Endothelial cell (in vitro differentiated cells): Measurements from ENCODE around the gene HOXB8. TPM values are rescaled to one million over a fixed set of nuclear protein-coding genes. Genes with fewer than 3 reads are reported as not detected.

Experiments used
- DNase-seq: peaks from one replicate; pipeline ENCODE4 v3.0.0; 2021; ENCODE audit warnings: low spot score
- H3K27ac Mint-ChIP-seq: one replicate; pipeline ENCODE4 v1.8.0; 2021; ENCODE audit warnings: mixed read lengths, inconsistent platforms; ENCODE audit not compliant: unreplicated experiment
- H3K27me3 Mint-ChIP-seq: one replicate; pipeline ENCODE4 v1.8.0; 2021; ENCODE audit warnings: mild to moderate bottlenecking, moderate library complexity, mixed read lengths, inconsistent platforms; ENCODE audit not compliant: unreplicated experiment
- H3K36me3 Mint-ChIP-seq: one replicate; pipeline ENCODE4 v1.8.0; 2021; ENCODE audit warnings: mild to moderate bottlenecking, low read depth, mixed read lengths, inconsistent platforms; ENCODE audit not compliant: unreplicated experiment
- H3K4me1 Mint-ChIP-seq: one replicate; pipeline ENCODE4 v1.8.0; 2021; ENCODE audit warnings: mild to moderate bottlenecking, mixed read lengths, inconsistent platforms; ENCODE audit not compliant: unreplicated experiment
- H3K4me3 Mint-ChIP-seq: one replicate; pipeline ENCODE4 v1.8.0; 2021; ENCODE audit warnings: mild to moderate bottlenecking, mixed read lengths, inconsistent platforms; ENCODE audit not compliant: unreplicated experiment
- H3K9me3 Mint-ChIP-seq: one replicate; pipeline ENCODE4 v1.8.0; 2021; ENCODE audit warnings: mixed read lengths, inconsistent platforms; ENCODE audit not compliant: unreplicated experiment
- total RNA-seq: library from RNA; stranded (reverse); fragmentation: NEBNext Ultra II Directional; extraction: Animal tissue kit (Norgen Biotek cat#: 25700); gene quantifications from one replicate; pipeline ENCODE4 v1.2.1, GENCODE V29; 2021; ENCODE audit not compliant: unreplicated experiment
- TF ChIP-seq, protein P1 (sequence below): fragments of 200-600 bp; sonication (generic); IDR thresholded peaks from one replicate; pipeline ENCODE4 v1.5.0; 2021; ENCODE audit warnings: antibody characterized with exemption; ENCODE audit not compliant: unreplicated experiment

The HOXB8 gene
- total RNA-seq, 1 donor from 2014 or later, result 0.15 TPM

GRCh38 chr17:48609033-48609432 lies 6.1 kb downstream of the HOXB8 start:
- Mint-ChIP-seq H3K9me3 (no peaks in the 10 kb centered on the region), H3K27me3 (peaks cover 46% of the 10 kb centered on the region), H3K27ac (no peak overlapping the region), H3K4me1 (peaks cover 47% of the 10 kb centered on the region), H3K4me3 (peak overlapping the region; percentile 29), H3K36me3 (no peaks in the 10 kb centered on the region)
- no peak for DNase-seq
- TF ChIP-seq, protein P1, sequence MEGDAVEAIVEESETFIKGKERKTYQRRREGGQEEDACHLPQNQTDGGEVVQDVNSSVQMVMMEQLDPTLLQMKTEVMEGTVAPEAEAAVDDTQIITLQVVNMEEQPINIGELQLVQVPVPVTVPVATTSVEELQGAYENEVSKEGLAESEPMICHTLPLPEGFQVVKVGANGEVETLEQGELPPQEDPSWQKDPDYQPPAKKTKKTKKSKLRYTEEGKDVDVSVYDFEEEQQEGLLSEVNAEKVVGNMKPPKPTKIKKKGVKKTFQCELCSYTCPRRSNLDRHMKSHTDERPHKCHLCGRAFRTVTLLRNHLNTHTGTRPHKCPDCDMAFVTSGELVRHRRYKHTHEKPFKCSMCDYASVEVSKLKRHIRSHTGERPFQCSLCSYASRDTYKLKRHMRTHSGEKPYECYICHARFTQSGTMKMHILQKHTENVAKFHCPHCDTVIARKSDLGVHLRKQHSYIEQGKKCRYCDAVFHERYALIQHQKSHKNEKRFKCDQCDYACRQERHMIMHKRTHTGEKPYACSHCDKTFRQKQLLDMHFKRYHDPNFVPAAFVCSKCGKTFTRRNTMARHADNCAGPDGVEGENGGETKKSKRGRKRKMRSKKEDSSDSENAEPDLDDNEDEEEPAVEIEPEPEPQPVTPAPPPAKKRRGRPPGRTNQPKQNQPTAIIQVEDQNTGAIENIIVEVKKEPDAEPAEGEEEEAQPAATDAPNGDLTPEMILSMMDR, result no peak

- no peak overlapping the region for H3K4me3 Mint-ChIP-seq
- H3K9me3 Mint-ChIP-seq, result no peaks in the 10 kb centered on the region
- peaks cover 47% of the 10 kb centered on the region for H3K4me1 Mint-ChIP-seq
- TF ChIP-seq, protein P1, result no peak
- no peak overlapping the region for H3K27ac Mint-ChIP-seq
- H3K36me3 Mint-ChIP-seq, result no peaks in the 10 kb centered on the region
- peaks cover 50% of the 10 kb centered on the region for H3K27me3 Mint-ChIP-seq
- DNase-seq, result no peak
Observed at GRCh38 chr17:48608494-48608834, 6.6 kb downstream of the HOXB8 start.

DNA sequence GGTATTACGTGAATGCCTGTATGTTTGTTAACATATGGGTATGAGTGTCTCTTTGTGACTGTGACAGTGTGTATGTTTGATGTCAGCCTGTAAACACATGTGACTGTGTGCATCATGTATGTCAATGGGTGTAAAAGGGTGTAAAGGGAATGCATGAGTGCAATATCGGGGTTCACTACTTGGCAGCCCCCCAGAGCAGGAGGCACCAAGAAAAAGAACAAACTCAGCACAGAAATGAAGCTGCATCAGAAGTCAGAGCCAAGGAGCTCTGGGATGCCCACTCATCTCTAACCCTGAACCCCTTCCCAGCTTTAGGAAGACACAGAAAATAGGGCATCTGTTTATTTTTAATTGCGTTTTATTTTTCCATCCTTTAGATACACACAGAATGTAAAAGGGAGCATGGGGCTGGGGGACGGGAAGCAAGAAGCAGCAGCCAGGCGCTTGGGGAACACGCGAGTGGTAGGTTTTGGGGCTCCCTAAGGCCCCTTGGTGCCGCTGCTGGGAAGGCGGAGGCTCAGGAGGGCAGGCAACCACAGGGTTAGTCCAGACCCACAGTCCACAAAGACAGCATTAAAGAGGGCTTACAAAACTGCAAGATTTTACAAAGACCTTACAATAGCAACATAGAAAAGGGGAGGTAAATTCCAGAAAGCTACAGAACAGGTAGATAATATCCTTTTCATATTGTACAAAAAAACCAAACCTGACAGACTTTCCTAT lies 8.0 kb downstream of the HOXB8 start:
- TF ChIP-seq, protein P1, result no peak
- Mint-ChIP-seq H3K27ac (no peak overlapping the region), H3K36me3 (no peaks in the 10 kb centered on the region), H3K4me1 (peaks cover 47% of the 10 kb centered on the region), H3K9me3 (no peaks in the 10 kb centered on the region), H3K27me3 (peaks cover 51% of the 10 kb centered on the region), H3K4me3 (no peak overlapping the region)
- DNase-seq, result no peak

DNA sequence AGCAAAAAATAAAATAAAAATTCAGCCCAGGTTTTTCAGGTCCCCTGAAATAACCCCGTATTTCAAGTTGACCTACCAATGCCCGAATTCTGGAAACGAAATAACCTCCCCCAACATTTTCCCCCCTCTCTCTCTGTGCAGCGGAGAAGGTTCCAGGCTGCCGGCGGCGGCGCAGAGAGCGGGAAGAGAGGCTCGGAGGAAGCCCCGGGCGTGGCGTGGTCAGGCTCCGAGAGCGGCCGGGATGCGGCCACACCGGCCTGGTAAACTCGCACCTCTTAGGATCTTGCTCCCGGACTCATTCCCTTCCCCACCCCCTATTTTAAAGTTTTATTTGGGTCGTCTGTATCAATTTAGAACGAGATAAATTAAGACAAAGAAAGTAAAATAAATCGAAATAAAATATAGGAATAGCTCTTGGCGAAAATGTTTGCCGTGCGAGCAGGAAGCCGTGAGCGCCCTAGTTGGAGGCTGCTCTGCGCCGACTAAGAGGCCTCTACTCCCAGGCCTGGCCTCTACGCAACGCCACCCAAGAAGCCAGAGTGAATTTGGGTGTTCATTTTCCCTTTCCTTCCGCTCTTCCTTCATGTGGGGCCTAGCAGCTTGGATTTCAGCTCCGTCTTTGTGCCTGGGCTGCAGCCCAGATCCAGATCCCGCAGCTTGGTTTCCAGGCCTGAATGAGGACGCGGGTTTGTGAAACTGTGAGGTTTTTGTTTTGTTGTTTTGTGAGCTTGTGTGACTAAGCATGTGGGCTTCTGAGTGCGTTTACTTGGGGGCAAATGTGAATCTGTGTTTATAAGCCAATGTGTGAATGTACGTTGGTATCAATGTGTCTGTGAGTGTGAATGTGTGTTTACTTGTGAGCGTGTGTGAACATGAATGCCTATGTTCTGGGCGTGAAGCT lies 8.9 kb downstream of the HOXB8 start:
- DNase-seq, result no peak
- Mint-ChIP-seq H3K27ac (no peak overlapping the region), H3K4me1 (peaks cover 45% of the 10 kb centered on the region), H3K9me3 (no peaks in the 10 kb centered on the region), H3K27me3 (peaks cover 52% of the 10 kb centered on the region), H3K4me3 (no peak overlapping the region), H3K36me3 (no peaks in the 10 kb centered on the region)
- TF ChIP-seq, protein P1, result no peak

- Mint-ChIP-seq H3K4me3 (no peak overlapping the region), H3K9me3 (no peaks in the 10 kb centered on the region), H3K4me1 (peaks cover 40% of the 10 kb centered on the region), H3K27ac (no peak overlapping the region), H3K36me3 (no peaks in the 10 kb centered on the region), H3K27me3 (peaks cover 54% of the 10 kb centered on the region)
- TF ChIP-seq, protein P1, result no peak
- no peak for DNase-seq
Observed at GRCh38 chr17:48605409-48605919, 9.6 kb downstream of the HOXB8 start.
